Pons (tissue), 1 donor: ENCODE measurements around the gene OPA3.

Experiments
- DNase-seq: peaks from one replicate; pipeline ENCODE4 v3.0.0-alpha.2; 2016; ENCODE audit warnings: low spot score

OPA3 gene

DNA sequence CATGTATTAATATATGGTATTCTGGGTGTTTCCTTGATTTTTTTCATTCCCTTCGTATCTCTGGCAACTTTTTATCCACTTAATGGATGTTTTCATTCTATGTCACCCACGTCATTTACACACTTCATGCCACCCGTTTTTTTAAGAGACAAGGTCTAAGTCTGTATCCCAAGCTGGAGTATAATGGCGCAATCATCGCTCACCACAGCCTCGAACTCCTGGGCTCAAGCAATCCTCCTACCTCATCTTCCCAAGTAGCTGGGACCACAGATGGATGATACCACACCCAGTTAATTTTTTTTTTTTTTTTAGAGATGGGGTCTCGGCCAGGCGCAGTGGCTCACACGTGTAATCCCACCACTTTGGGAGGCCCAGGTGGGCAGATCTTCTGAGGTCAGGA lies 80.7 kb downstream of the OPA3 start:
- DNase-seq: no peak

DNA sequence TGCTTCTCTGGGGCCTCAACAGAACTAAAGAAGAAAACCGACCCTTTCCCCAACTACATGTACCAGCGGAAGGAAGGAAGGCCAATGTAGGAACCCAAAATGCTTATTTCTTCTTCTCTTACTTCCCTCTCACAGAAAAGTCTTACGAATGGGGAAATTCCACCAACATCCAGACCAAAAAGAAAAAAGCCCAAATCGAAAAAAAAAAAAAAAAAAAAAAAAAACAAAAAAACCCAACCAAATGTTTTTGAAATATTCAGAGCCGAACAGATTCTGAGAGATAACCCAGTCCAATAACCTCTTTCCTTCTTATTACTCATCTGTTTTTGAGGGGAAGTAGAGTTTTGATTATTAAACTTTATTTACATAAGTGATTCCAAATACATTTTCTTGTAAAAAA lies 82.5 kb downstream of the OPA3 start:
- DNase-seq: no peak

DNA sequence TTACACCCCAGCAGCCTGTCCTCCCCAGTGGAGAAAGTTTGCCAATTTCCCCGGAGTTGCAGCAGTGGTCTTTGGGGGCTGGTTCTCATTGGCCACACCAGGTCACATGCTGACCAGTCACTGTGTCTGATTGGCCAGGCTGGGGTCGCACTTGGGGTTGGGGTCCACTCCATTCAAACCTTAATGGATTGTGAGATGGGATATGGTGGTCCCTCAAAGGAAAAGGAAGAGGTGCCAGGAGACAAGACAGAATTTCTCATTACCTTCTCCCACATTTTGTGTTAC lies 82.9 kb downstream of the OPA3 start:
- no peak for DNase-seq

DNA sequence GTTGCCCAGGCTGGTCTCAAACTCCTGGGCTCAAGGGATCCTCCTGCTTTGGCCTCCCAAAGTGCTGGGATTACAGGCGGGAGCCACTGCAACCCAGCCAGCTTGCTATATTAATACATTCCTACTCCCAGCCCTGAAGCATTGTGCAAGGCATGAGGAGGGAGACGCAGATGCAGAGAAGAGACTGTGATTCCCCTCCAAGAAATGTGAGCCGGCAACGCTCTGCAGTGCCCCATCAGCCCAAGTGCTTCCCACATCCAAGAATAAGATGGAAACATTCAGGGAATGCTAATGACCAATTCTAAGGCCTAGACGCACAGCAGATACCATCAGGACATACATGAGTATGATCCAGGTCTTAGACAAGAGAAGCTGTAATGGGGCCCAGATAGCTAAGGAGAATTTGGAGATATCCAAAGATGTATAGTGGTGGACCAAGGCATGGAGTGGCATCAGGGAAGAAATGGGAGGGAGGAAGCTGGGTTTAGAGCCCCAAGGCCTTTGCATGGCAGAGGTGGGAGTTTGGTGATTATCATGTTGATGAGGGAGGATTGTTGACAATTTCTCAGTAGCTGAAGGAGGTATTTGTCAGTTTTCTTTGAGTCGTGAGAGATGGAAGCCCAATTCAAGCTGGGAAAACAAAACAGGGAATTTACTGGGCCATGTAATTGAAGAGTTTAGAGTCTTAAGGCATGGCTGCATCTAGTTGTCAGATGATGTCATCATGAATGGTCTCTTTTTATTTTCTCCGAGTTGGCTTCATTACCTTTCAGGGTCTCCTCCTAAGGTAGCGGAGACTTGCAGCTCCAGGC lies 83.5 kb downstream of the OPA3 start:
- DNase-seq: no peak

DNA sequence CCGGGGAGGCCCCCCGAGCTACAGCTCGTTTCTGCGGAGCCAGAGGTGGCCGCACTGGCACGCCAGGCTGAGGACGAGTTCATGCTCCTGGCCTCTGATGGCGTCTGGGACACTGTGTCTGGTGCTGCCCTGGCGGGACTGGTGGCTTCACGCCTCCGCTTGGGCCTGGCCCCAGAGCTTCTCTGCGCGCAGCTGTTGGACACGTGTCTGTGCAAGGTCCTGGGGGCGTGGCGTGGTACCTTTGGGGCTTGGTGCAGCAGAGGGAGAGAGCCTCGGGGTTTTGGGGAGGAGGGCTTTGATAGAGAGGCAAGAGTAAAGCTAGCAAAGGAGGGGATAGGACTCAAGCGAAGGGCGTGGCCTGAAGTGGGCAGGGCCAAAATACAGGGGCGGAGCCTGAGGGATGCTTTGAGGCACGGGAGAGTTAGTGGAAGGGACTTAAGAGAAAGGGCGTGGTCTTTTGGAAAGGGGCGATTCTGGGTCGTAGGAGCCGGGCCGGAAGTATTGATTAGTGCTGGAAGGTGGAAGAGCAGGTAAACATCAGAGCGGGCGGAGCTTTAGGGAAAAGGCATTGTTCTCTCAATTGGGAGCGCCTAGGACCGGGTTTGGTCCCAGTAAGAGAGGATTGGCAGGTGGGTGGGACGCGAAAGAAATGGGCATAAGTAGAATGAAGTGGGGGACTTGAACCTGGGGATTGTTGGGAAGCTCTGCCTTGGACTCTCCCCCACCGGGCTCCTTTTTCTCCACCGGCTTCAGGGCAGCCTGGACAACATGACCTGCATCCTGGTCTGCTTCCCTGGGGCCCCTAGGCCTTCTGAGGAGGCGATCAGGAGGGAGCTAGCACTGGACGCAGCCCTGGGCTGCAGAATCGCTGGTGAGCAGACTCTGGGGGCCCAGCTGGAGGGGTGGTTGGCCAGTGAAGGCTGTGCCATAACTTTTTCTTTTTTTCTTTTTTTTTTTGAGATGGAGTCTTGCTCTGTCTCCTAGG lies 85.1 kb downstream of the OPA3 start:
- no peak for DNase-seq

DNA sequence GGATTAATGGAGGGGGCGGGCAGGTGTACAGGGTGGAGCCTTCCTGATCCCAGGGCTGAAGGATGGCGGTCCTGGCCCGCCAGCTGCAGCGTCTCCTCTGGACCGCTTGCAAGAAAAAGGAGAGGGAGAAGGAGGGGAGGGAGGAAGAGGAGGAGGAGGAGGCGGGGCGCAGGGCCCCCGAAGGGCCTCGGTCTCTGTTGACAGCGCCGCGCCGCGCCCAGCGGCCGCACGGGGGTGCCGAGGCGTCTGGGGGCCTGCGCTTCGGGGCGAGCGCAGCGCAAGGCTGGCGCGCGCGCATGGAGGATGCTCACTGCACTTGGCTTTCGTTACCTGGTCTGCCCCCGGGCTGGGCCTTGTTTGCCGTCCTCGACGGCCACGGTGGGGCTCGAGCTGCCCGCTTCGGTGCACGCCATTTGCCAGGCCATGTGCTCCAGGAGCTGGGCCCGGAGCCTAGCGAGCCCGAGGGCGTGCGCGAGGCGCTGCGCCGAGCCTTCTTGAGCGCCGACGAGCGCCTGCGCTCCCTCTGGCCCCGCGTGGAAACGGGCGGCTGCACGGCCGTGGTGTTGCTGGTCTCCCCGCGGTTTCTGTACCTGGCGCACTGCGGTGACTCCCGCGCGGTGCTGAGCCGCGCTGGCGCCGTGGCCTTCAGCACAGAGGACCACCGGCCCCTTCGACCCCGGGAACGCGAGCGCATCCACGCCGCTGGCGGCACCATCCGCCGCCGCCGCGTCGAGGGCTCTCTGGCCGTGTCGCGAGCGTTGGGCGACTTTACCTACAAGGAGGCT lies 86.0 kb downstream of the OPA3 start, which contains the start of gene PPM1N:
Gene PPM1N (plus strand): TSS at position 33 of the 785 bp plus-strand sequence. CDS start 30 bp downstream, at position 63.
- DNase-seq: no peak

DNA sequence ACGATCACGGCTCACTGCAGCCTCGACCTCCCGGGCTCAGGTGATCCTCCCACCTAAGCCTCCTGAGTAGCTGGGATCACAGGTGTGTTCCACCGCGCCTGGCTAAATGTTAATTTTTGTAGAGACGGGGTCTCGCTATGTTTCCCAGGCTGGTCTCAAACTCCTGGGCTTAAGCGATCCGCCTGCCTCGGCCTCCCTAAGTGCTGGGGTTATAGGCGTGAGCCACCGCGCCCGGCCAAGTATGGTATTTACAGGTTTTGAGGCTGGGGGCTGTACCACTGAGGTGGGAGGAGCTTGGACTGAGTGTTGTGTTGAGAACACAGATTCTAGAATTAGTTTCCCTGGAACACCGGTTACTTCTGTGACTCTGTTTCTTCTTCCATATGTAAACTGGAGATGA lies 86.8 kb downstream of the OPA3 start:
- no peak for DNase-seq

DNA sequence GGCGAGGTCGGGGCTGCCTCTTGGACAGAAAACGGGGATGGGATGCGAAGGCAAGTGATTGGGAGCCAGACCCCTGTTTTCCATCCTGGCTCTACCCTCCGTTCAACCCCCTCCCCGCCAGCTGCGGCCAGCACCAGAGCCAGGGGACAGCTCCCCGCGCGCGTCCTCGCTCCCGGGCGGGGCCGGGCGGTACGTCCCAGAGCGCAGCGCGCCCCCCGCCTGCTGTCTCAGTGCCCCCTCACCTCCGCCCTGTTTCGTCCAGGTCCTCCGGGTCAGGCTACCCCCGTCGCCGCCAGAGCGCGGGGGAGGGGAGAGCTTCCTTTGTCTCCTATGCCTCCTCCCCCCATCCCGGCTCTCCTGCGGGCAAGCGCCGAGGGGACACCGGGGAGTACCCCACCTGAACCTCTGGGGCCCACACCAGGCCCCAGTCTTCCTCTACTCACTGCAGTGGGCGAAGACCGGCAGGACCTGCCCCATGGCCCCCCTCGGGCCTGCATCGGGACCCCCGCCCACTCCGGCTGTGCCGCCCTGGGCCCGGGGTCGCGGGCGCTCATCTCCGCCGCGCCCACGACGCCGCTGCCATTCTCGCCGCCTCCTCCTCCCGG lies 88.2 kb downstream of the OPA3 start:
- no peak for DNase-seq

DNA sequence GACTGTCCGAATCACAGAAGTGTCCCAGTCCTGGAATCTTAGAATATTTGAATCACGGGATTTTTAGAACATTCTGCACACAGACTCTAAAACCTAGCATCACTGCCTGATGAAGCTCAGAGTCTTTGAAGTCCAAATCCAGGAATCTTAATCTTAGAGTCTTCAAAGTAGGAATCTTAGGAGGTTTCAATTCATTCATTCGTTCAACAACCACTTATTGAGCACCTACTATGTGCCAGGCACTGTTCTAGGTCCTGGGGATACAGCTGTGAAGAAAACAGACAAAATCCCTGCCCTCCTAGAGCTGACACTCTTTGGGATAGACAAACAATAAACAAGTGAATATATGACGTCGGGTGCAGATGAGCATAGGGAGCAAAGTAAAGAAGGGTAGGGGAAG lies 89.4 kb downstream of the OPA3 start:
- DNase-seq: no peak

DNA sequence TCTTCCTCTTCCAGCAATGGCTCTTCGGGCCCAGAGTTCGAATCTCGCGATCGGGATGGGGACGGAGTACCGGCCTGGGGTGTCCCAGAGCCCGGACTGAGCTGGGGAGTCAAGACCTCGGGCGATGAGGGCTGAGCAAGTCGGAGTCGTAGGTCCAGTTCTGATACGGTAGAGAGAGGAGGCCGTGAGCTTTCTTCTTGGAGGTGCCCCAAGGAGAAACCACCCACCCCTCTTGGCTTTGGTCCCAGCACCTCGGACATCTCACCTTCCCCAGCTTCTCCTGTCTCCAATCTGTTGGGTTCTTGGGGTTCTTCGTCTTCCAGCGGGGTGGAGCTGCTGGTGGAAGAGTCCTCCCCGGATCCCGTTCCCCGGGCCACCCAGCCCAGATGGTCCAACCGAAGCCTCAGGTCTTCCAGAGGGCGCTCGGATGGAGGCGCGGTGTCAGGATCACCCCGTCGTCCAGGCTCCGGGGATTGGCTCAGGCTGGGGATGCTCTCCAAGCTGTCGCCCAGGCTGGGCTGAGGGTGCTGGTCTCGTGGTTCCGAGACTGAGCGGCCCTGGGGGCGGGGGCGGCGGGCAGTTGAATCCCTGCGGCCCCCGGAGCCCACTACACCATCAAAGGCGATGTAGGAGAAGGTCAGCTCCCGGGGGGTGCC lies 90.2 kb downstream of the OPA3 start:
- DNase-seq: no peak

DNA sequence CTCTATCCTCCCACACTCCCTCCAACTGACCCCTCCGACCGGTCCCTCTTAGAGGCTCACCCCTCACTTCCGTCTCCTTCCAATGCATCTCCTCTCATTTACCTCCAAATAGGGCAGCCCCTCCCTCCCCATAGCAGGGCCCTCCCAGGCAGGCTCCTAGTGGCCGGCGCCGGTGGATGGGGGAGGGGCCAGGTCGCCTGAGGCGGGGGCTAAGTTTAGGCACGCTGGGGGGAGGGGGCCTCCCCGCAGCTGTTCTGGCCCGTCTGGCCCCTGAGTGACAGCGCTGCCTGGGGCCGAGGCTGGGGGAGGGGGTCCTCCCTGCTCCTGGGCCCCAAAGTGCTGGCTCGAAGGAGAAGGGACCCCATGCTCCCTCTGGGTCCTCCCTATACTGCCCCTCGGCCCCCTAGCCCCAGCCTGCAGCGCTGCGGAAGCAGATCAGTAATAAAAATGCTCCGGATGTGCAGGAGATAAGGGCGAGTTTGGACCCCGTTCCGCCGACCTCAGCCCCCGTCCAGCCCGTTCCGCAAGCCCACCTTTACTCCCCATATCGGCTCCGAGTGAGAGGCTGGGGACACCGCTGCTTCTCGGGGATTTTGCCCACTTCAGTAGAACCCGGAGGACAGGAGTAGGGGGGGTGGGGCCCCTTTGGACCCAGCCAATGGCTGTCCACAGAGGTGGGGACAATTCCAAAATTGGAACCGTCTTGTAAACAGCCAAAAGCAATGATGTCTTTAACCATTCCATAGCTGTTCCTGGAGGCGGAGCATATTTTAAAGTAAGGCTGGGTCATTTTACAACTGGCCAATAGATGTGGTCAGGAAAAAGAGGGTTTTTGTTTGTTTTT lies 91.8 kb downstream of the OPA3 start:
- DNase-seq: no peak

DNA sequence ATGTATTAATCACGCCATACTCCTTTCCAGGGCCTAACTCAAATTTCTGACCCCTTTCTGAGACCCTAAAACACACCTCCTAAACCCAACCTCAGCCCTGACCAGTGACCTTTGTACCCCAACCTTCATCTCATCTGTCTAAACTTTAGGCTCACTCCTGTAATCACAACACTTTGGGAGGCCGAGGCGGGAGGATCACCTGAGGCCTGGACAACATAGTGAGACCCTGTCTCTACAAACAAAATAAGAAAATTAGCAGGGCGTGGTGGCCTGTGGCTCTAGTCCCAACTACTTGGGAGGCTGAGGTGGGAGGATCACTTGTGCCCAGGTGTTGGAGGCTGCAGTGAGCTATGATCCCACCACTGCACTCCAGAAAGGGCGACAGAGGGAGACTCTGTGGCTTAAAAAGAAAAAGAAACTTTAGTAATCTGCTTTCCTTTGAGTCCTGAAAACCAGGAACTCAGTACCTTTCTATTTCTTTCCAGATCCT lies 92.4 kb downstream of the OPA3 start:
- no peak for DNase-seq

DNA sequence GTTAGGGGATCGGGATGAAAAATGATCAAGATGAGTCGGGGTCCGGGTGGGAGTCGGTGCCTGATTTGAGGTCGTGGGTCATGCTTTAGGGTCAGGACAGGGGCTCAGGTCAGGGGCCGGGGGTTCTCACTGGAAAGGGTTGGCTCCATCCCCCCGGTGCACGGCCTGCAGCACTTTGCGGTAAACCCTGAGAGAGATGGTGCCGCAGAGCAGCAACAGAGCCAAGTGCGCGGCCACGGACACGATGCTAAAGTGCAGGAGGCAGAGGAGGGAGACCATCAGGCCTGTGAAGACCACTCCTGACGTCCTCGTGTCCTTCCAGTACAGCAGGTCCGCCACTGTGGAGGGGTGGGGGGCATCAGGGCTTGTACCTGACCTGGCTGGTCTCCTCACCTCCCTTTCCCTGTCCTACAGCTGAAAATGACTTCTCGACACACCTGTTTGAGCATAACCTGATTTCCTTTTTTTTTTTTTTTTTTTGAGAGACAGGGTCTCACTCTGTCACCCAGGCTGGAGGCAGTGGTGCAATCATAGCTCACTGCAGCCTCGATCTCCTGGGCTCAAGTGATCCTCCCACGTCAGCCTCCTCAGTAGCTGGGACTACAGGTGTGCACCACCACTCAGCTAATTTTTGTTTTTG lies 95.3 kb downstream of the OPA3 start:
- DNase-seq: no peak

DNA sequence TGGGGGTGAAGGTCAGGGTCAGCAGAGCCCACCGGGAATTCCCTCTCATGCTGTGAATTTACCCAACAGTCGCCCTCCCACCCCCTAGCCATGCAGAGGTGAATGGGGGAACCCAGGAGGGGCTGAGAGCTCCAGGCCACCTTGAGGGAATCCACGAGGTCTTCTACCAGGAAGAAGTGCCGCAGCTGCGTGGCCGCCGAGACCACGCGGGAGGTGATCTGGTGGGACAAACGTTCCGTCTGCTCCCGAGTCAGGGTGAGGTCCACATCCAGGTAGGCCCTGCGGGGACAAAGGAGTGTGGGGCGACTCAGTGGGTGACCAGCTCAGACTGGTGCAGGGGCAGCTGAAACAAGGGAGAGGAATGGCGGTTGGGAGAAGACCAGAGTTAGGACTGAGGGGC lies 95.9 kb downstream of the OPA3 start:
- DNase-seq: no peak

DNA sequence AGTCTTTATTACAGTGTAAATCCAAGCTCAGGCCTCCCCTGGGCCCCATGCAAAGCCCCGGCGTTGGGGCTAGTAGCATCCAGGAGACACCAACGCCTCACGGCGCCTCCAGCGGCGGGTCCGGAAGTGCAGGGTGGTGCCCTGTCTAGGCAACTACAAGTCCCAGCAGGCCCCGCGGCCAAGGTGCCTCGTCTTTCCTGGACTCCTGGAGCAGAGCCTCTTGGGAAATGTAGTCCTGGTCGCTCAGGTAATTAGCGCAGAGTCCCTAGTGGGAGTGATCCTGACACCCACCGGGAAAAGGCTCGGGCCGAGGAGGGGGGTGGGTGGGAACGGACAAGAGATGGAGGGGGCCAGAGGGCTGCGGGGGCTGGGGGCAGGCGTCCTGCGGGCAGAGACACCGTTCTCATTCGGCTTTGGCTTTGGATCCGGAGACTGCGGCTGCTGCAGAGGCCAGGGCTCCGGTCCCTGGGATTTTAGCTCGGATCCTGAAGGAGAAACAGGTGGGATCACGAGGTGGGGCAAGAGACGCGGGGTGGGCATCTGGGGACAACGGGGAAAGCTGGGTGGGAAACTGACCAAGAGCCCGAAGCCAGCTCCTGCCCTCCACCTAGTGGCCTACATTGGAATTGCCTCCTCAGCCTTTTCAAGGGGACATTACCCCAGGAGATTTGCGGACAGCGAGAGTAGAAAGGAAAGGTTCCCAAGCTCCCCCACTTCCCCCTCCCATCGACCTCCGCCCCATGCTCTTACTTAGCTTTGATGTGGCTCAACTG lies 99.1 kb downstream of the OPA3 start:
- peak; percentile 97 for DNase-seq

DNA sequence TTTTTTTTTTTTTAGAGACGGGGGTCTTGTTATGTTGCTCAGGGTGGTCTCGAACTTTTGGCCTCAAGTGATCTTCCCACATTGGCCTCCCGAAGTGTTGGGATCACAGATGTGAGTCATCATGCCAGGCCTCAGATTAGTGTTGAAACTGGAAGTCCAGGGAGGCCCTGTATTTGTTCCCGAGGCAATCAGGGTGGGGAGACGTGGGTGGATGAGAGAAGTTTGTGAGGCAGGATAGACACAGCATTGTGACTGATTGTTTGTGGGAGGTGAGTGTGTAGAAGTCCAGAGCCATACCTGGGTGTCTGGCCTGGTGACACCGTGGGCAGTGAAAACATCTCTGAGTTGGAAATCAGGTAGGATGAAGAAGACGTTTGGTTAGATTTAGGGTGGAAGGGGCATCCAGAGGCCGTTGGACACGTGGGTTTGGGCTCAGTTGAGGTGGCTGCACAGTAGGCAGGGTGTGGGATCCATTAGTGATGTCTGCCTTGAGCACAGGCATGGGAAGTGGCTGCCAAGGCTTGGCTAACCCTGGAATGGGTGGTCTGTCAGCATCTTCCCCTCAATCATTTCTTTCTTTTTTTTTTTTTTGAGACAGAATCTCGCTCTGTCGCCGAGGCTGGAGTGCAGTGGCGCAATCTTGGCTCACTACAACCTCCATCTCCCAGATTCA lies 100.2 kb downstream of the OPA3 start:
- no peak for DNase-seq

DNA sequence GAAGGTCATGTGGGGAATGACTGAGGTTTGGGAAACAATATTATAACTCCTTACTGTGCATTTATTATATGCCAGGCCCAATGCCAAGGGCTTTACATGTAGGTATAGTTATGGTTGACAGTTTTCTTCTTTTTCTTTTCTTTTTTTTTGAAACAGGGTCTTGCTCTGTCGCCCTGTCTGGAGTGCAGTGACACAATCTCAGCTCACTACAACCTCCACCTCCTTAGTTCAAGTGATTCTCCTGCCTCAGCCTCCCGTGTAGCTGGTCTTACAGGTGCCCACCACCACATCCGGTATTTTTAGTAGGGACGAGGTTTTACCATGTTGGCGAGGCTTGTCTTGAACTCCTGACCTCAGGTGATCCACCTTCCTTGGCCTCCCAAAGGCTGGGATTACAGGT lies 101.6 kb downstream of the OPA3 start:
- DNase-seq: no peak

DNA sequence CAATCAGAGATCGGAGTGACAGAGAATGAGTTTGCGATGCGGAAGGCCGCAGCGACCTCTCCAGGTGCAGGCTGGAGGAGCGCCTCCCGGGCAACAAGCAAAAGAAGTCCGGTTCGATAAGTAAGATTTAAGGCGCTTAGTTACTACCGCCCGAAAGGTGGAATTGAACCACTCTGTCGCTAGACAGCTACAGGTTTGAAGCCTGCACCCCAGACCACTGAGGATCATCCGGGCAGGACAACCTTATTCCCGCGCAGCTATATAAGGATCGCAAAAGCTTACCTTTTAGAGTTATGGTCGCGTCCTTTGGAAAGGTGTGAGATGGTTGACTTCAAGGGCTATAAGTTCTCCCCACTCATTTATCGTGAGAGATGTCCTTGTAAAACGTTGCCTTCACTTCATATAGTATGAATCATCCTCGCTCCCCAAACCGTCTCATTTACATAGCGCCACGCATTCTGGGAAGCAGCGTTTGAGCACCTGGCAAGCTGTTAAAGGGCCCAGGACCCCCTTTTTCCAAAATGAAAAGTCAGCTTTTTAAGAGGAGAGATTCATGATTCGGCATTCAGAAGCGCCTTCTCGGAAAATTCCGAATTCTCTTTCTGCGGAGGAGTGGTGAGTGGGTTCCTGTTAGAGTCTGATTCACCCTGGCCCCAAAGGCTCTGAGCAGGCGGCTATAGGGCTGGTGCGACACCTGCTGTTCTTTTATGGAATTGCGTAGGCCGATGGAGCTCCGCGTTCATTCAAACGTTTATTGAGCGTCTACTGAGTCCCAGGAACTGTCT lies 106.0 kb downstream of the OPA3 start:
- peak; percentile 92 for DNase-seq
